ENCODE data around the gene MIS12. TPM values are rescaled to one million over a fixed set of nuclear protein-coding genes. Genes with fewer than 3 reads are reported as not detected.

The MIS12 gene
- total and polyA plus RNA-seq, 4 donors: 14.1 to 16.3 (median 15.2) TPM

DNA sequence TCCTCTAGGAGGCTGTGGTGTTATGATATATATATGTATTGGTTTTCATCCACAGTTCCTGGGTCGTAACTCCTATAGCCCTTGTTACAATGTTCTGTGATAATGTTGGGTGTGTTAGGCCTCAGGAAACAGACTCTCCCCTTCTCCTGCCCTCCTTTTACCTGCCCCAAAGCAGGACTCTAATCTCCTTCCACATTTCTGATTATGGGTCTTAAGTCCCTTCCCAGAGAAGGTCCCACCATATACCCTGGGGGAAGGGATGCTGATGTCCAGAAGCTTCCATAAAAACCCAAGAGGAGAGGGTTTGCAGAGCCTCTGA, 47.0 kb upstream of the MIS12 start:
- Histone ChIP-seq H3K27ac (ENCODE audit: low read depth in 1 of 2, low read length in 1 of 2) (peak overlapping the region; percentile 47 to 92), H3K4me1 (ENCODE audit: control insufficient read depth in 5 of 5, insufficient read depth in 5 of 5, low read length in 5 of 5) (peaks cover 0 to 9% (median 6%) of the 10 kb centered on the region in 5 donors), H3K9ac (ENCODE audit: insufficient read depth in 1 of 2, low read length in 2 of 2) (no peak overlapping the region), H3K36me3 (ENCODE audit: control insufficient read depth in 4 of 4, insufficient read depth in 4 of 4, low read length in 4 of 4) (peaks cover 20 to 33% (median 25%) of the 10 kb centered on the region in 4 donors), H3K9me3 (ENCODE audit: control insufficient read depth in 4 of 4, insufficient read depth in 3 of 4, low read length in 3 of 4) (no peaks in the 10 kb centered on the region), H3K4me3 (no peak overlapping the region), H3K27me3 (ENCODE audit: control insufficient read depth in 3 of 3, insufficient read depth in 3 of 3, low read length in 2 of 3) (no peaks in the 10 kb centered on the region)
- TF ChIP-seq, protein P1, sequence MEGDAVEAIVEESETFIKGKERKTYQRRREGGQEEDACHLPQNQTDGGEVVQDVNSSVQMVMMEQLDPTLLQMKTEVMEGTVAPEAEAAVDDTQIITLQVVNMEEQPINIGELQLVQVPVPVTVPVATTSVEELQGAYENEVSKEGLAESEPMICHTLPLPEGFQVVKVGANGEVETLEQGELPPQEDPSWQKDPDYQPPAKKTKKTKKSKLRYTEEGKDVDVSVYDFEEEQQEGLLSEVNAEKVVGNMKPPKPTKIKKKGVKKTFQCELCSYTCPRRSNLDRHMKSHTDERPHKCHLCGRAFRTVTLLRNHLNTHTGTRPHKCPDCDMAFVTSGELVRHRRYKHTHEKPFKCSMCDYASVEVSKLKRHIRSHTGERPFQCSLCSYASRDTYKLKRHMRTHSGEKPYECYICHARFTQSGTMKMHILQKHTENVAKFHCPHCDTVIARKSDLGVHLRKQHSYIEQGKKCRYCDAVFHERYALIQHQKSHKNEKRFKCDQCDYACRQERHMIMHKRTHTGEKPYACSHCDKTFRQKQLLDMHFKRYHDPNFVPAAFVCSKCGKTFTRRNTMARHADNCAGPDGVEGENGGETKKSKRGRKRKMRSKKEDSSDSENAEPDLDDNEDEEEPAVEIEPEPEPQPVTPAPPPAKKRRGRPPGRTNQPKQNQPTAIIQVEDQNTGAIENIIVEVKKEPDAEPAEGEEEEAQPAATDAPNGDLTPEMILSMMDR (IDR thresholded peaks at IDR 0.05; ENCODE audit: control extremely low read depth, extremely low read depth): no peak
- DNase-seq (no peak), ATAC-seq (ENCODE audit: insufficient read depth, low FRiP score) (no peak)
- 15 to 21% methylated on average over 1 of the region's 1 CpG for WGBS, 2 donors

DNA sequence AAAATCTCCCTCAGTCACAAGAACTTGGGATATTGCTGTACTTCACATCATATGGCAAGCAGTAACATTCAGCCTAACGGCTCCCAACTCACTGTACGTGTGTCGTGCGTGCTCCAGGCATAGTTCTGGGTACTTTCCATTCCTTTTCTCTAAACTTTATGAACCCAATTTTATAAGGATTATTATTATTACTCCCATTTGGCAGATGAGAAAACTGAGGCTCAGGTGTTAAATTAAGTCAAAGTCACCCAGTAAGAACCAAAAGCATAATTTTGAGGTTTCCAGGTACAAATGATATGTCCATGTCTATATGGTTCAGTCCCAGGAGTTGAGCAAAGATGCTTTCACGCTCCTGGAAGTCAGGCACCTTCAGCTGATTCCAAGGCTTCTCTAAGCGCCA, 42.6 kb upstream of the MIS12 start:
- Histone ChIP-seq H3K27ac (ENCODE audit: low read depth in 1 of 2, low read length in 1 of 2) (no peak overlapping the region), H3K9ac (ENCODE audit: insufficient read depth in 1 of 2, low read length in 2 of 2) (no peak overlapping the region), H3K36me3 (ENCODE audit: control insufficient read depth in 4 of 4, insufficient read depth in 4 of 4, low read length in 4 of 4) (peaks cover 22 to 30% (median 26%) of the 10 kb centered on the region in 4 donors), H3K27me3 (ENCODE audit: control insufficient read depth in 3 of 3, insufficient read depth in 3 of 3, low read length in 2 of 3) (no peaks in the 10 kb centered on the region), H3K9me3 (ENCODE audit: control insufficient read depth in 4 of 4, insufficient read depth in 3 of 4, low read length in 3 of 4) (peaks cover 0 to 2% (median 0%) of the 10 kb centered on the region in 4 donors), H3K4me3 (no peak overlapping the region), H3K4me1 (ENCODE audit: control insufficient read depth in 5 of 5, insufficient read depth in 5 of 5, low read length in 5 of 5) (no peaks in the 10 kb centered on the region)
- WGBS, 2 donors: 94 to 98% methylated on average over 6 of the region's 6 CpGs
- DNase-seq (no peak), ATAC-seq (ENCODE audit: insufficient read depth, low FRiP score) (no peak)
- TF ChIP-seq, protein P1 (IDR thresholded peaks at IDR 0.05; ENCODE audit: control extremely low read depth, extremely low read depth): no peak

DNA sequence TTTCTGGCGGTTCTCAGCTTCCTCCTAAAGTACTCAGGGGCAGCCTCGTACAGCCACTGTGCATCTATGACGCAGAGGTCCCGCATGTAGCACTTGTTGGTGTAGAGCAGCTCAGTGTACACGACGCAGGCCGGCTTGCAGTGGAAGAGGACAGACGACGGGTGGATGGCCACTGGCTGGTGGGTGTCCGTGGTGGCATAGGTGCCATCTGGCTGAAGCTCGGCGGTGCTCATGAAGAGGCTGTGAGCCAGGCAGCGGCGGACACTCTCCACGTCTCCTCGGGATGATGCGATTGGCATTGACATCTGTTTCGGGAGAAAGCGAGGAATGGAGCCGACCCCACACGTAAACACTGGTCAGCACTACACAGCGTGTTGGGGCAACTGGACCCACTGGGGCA, 42.2 kb upstream of the MIS12 start:
- 97 to 99% methylated on average over 22 of the region's 22 CpGs for WGBS, 2 donors
- Histone ChIP-seq H3K36me3 (ENCODE audit: control insufficient read depth in 4 of 4, insufficient read depth in 4 of 4, low read length in 4 of 4) (peaks cover 24 to 30% (median 27%) of the 10 kb centered on the region in 4 donors), H3K27ac (ENCODE audit: low read depth in 1 of 2, low read length in 1 of 2) (no peak overlapping the region), H3K4me1 (ENCODE audit: control insufficient read depth in 5 of 5, insufficient read depth in 5 of 5, low read length in 5 of 5) (no peaks in the 10 kb centered on the region), H3K9ac (ENCODE audit: insufficient read depth in 1 of 2, low read length in 2 of 2) (no peak overlapping the region), H3K27me3 (ENCODE audit: control insufficient read depth in 3 of 3, insufficient read depth in 3 of 3, low read length in 2 of 3) (no peaks in the 10 kb centered on the region), H3K9me3 (ENCODE audit: control insufficient read depth in 4 of 4, insufficient read depth in 3 of 4, low read length in 3 of 4) (peaks cover 0 to 2% (median 0%) of the 10 kb centered on the region in 4 donors), H3K4me3 (no peak overlapping the region)
- no peak for DNase-seq
- TF ChIP-seq, protein P1 (IDR thresholded peaks at IDR 0.05; ENCODE audit: control extremely low read depth, extremely low read depth): no peak
- no peak for ATAC-seq (ENCODE audit: insufficient read depth, low FRiP score)

- WGBS, 2 donors: 89 to 93% methylated on average over 8 of the region's 8 CpGs
- H3K9me3 ChIP-seq (ENCODE audit: control insufficient read depth in 4 of 4, insufficient read depth in 3 of 4, low read length in 3 of 4): peaks cover 0 to 2% (median 0%) of the 10 kb centered on the region in 4 donors
- peaks cover 27 to 41% (median 34%) of the 10 kb centered on the region in 4 donors for H3K36me3 ChIP-seq (ENCODE audit: control insufficient read depth in 4 of 4, insufficient read depth in 4 of 4, low read length in 4 of 4)
- TF ChIP-seq, protein P1 (IDR thresholded peaks at IDR 0.05; ENCODE audit: control extremely low read depth, extremely low read depth): no peak
- no peaks in the 10 kb centered on the region for H3K27me3 ChIP-seq (ENCODE audit: control insufficient read depth in 3 of 3, insufficient read depth in 3 of 3, low read length in 2 of 3)
- DNase-seq (no peak), ATAC-seq (ENCODE audit: insufficient read depth, low FRiP score) (no peak)
- no peak overlapping the region for H3K27ac ChIP-seq (ENCODE audit: low read depth in 1 of 2, low read length in 1 of 2)
- H3K4me3 ChIP-seq: no peak overlapping the region
- no peak overlapping the region for H3K9ac ChIP-seq (ENCODE audit: insufficient read depth in 1 of 2, low read length in 2 of 2)
- no peaks in the 10 kb centered on the region for H3K4me1 ChIP-seq (ENCODE audit: control insufficient read depth in 5 of 5, insufficient read depth in 5 of 5, low read length in 5 of 5)
Observed at GRCh38 chr17:5446786-5447185, 39.6 kb upstream of the MIS12 start.
